CD14-positive monocyte (primary cell): ENCODE results near the gene THSD4. TPM values are rescaled to one million over a fixed set of nuclear protein-coding genes. Genes with fewer than 3 reads are reported as not detected.

Experiments used
- DNase-seq, 3 donors: peaks; one replicate each; pipeline ENCODE4 v3.0.0-alpha.2; 2011 to 2022
- H2AFZ ChIP-seq: 2 replicates; pipeline ENCODE4 v1.6.0; 2012; ENCODE audit warnings: mild to moderate bottlenecking, low read depth, low read length, inconsistent platforms; ENCODE audit not compliant: insufficient read depth, poor library complexity, severe bottlenecking
- H3K27ac ChIP-seq, 2 donors: 1 replicate in 1 of 2; 2 replicates in 1 of 2; pipeline ENCODE4 v1.5.1; 2012 to 2013; ENCODE audit warnings: low read length in 2 of 2, control low read depth in 1 of 2, inconsistent platforms in 1 of 2, low read depth in 1 of 2, mild to moderate bottlenecking in 1 of 2
- H3K27me3 ChIP-seq, 2 donors: one replicate each; pipeline versions ENCODE4 v1.6.0 to v1.6.1; 2011 to 2013; ENCODE audit warnings: low read length in 2 of 2; ENCODE audit not compliant: control insufficient read depth in 2 of 2, insufficient read depth in 2 of 2
- H3K36me3 ChIP-seq, 2 donors: replicated peaks in 1 of 2; 1 replicate in 1 of 2; 2 replicates in 1 of 2; pipeline versions ENCODE4 v1.5.1 to v1.6.1; 2012 to 2013; ENCODE audit warnings: low read length in 2 of 2, control low read depth in 1 of 2, inconsistent platforms in 1 of 2, mild to moderate bottlenecking in 1 of 2; ENCODE audit not compliant: insufficient read depth in 2 of 2, control insufficient read depth in 1 of 2
- H3K4me1 ChIP-seq, 2 donors: 1 replicate in 1 of 2; 2 replicates in 1 of 2; pipeline versions ENCODE4 v1.5.1 to v1.6.1; 2012 to 2013; ENCODE audit warnings: low read length in 2 of 2, control low read depth in 1 of 2, inconsistent platforms in 1 of 2, mild to moderate bottlenecking in 1 of 2, moderate library complexity in 1 of 2; ENCODE audit not compliant: insufficient read depth in 2 of 2, control insufficient read depth in 1 of 2
- H3K4me2 ChIP-seq: replicated peaks from 2 replicates; pipeline ENCODE3; 2012; ENCODE audit warnings: low read length, moderate library complexity, mild to moderate bottlenecking; ENCODE audit not compliant: poor library complexity, severe bottlenecking; ENCODE audit errors: extremely low read depth
- H3K4me3 ChIP-seq, 3 experiments: fragments of 200-600 bp in 1 of 3; sonication (generic) in 1 of 3; replicated peaks in 1 of 3; 1 replicate in 2 of 3; 2 replicates in 1 of 3; pipeline ENCODE4 v1.5.1; 2011 to 2013; ENCODE audit warnings: low read length in 3 of 3, mild to moderate bottlenecking in 3 of 3, control low read depth in 2 of 3, low read depth in 2 of 3, inconsistent platforms in 1 of 3, moderate library complexity in 1 of 3
- H3K79me2 ChIP-seq: 2 replicates; pipeline ENCODE4 v1.6.0; 2012; ENCODE audit warnings: mild to moderate bottlenecking, control low read depth, inconsistent platforms, low read length, moderate library complexity; ENCODE audit not compliant: insufficient read depth
- H3K9ac ChIP-seq: 2 replicates; pipeline ENCODE4 v1.6.0; 2017; ENCODE audit warnings: low read length, mild to moderate bottlenecking; ENCODE audit not compliant: insufficient read depth, poor library complexity, severe bottlenecking
- H3K9me3 ChIP-seq, 2 donors: replicated peaks in 1 of 2; 1 replicate in 1 of 2; 2 replicates in 1 of 2; pipeline versions ENCODE4 v1.5.1 to v1.6.1; 2012 to 2013; ENCODE audit warnings: low read length in 2 of 2, control low read depth in 1 of 2; ENCODE audit not compliant: control insufficient read depth in 1 of 2, insufficient read depth in 1 of 2
- H4K20me1 ChIP-seq: 2 replicates; pipeline ENCODE4 v1.6.0; 2012; ENCODE audit warnings: mild to moderate bottlenecking, low read length, control low read depth, moderate library complexity; ENCODE audit not compliant: insufficient read depth
- H3K27ac Mint-ChIP-seq, 7 donors: one replicate each; pipeline ENCODE4 v1.8.0; 2020; ENCODE audit warnings: mild to moderate bottlenecking in 7 of 7, mixed read lengths in 7 of 7, moderate library complexity in 6 of 7, inconsistent platforms in 2 of 7
- H3K27me3 Mint-ChIP-seq, 3 donors: one replicate each; pipeline ENCODE4 v1.8.0; 2021 to 2022; ENCODE audit warnings: low read depth in 3 of 3, mild to moderate bottlenecking in 3 of 3, mixed read lengths in 3 of 3, moderate library complexity in 3 of 3, inconsistent platforms in 1 of 3
- H3K36me3 Mint-ChIP-seq, 2 donors: one replicate each; pipeline ENCODE4 v1.8.0; 2020; ENCODE audit warnings: mixed read lengths in 2 of 2, inconsistent platforms in 1 of 2, mild to moderate bottlenecking in 1 of 2
- H3K4me1 Mint-ChIP-seq: one replicate; pipeline ENCODE4 v1.8.0; 2020; ENCODE audit warnings: mild to moderate bottlenecking, mixed read lengths
- H3K4me3 Mint-ChIP-seq, 2 donors: one replicate each; pipeline ENCODE4 v1.8.0; 2020; ENCODE audit warnings: mild to moderate bottlenecking in 2 of 2, mixed read lengths in 2 of 2, moderate library complexity in 1 of 2
- H3K9me3 Mint-ChIP-seq, 7 donors: one replicate each; pipeline ENCODE4 v1.8.0; 2020 to 2022; ENCODE audit warnings: mixed read lengths in 7 of 7, mild to moderate bottlenecking in 6 of 7, moderate library complexity in 6 of 7, inconsistent platforms in 2 of 7
- CTCF ChIP-seq: fragments of 200-600 bp; IDR thresholded peaks from one replicate; pipeline ENCODE4 v1.8.0; 2022; ENCODE audit warnings: antibody characterized with exemption, mild to moderate bottlenecking
- WGBS: methylation state at CpG from one replicate; pipeline ENCODE4 v1.1.5; 2013; ENCODE audit warnings: missing lambda C conversion rate; ENCODE audit not compliant: insufficient coverage; 5-methylcytosine and 5-hydroxymethylcytosine counted together
- intact Hi-C, 2 donors: fragments of 100-400 bp; cut with micrococcal nuclease; formaldehyde crosslinking; loops; one replicate each; pipeline versions ENCODE4 v1.15.0 to v1.15.1; 2023
- polyA plus RNA-seq, 3 donors: library from polyadenylated mRNA; depleted of rRNA in 1 of 3; unstranded in 2 of 3; stranded (reverse) in 1 of 3; fragments of 300-500 nt in 2 of 3; fragments of >200 nt in 1 of 3; fragmentation: Illumina TruSeq in 2 of 3; gene quantifications; 1 replicate in 2 of 3; 2 replicates in 1 of 3; pipeline ENCODE4 v1.2.3, GENCODE V29; 2012 to 2021

Gene THSD4
- polyA plus RNA-seq, 3 donors: not detected

- no peak overlapping the region for H3K4me3 Mint-ChIP-seq
- H3K36me3 Mint-ChIP-seq: no peaks in the 10 kb centered on the region
- H3K27me3 Mint-ChIP-seq: peaks cover 2 to 6% (median 3%) of the 10 kb centered on the region in 3 donors
These were observed 528.6 kb downstream of the THSD4 start for GRCh38 chr15:71643918-71644317.

DNA sequence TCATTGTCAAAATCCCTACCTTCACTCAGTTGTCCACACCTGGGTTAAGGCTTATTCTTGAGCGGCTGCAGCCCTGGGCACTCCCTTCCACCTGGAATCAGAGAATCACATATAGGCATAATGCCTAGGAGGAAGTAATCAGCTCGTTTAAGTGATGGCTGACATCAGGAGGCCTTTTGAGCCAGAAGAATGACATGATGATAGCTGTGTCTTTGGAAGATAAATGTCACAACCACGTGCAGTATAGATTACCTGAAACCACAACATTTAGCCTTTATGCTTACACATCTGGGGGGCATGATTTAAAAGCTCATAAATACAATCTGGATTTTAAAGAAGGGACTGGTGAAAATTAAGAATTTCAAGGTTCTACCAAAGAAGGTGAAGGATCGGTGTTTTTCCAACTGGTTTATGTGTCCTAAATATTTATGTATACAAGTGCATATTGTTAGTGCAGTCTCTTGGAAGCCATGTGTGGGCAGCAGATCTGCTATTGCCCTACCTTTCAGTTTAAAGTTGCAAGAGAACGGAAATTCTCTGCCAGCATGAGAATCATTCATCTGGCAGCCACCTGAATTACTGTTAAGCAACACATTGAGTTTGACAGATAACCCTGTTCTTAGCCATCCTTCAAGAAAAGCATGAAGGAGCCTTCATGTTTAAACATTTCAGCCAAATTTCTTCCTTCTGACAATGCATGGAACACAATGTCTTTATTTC, 531.7 kb downstream of the THSD4 start:
- H3K36me3 Mint-ChIP-seq: no peaks in the 10 kb centered on the region
- Histone ChIP-seq H3K79me2 (no peaks in the 10 kb centered on the region), H3K27me3 (no peaks in the 10 kb centered on the region), H3K9me3 (peaks cover 0 to 3% of the 10 kb centered on the region in 2 donors), H3K4me1 (no peaks in the 10 kb centered on the region), H4K20me1 (no peaks in the 10 kb centered on the region), H3K4me3 (no peak overlapping the region), H2AFZ (no peak overlapping the region), H3K9ac (no peak overlapping the region), H3K4me2 (no peak overlapping the region), H3K27ac (no peak overlapping the region), H3K36me3 (no peaks in the 10 kb centered on the region)
- no peak overlapping the region for H3K4me3 Mint-ChIP-seq
- H3K4me1 Mint-ChIP-seq: no peaks in the 10 kb centered on the region
- no peak for TF ChIP-seq CTCF
- no peak overlapping the region for H3K27ac Mint-ChIP-seq
- 83% methylated on average over 1 of the region's 5 CpGs for WGBS
- intact Hi-C loops: no loop called here
- DNase-seq: no peak
- peaks cover 4 to 8% (median 4%) of the 10 kb centered on the region in 3 donors for H3K27me3 Mint-ChIP-seq
- H3K9me3 Mint-ChIP-seq: peaks cover 0 to 15% (median 3%) of the 10 kb centered on the region in 7 donors

More at GRCh38 chr15:71643918-71644317, 528.6 kb downstream of the THSD4 start:
- no CpG with 5 or more reads among the region's 2 CpGs for WGBS
- H2AFZ ChIP-seq: no peak overlapping the region
- no peak overlapping the region for H3K4me2 ChIP-seq
- Mint-ChIP-seq H3K9me3 (peaks cover 0 to 13% (median 3%) of the 10 kb centered on the region in 7 donors), H3K4me1 (no peaks in the 10 kb centered on the region), H3K27ac (no peak overlapping the region)
- H3K27ac ChIP-seq: no peak overlapping the region
- H4K20me1 ChIP-seq: no peaks in the 10 kb centered on the region
- H3K4me1 ChIP-seq: no peaks in the 10 kb centered on the region
- intact Hi-C loops: no loop called here
- H3K79me2 ChIP-seq: no peaks in the 10 kb centered on the region
- H3K9ac ChIP-seq: no peak overlapping the region
- TF ChIP-seq CTCF: no peak
- H3K4me3 ChIP-seq: no peak overlapping the region
- DNase-seq: no peak
- no peaks in the 10 kb centered on the region for H3K36me3 ChIP-seq
- peaks cover 0 to 3% of the 10 kb centered on the region in 2 donors for H3K9me3 ChIP-seq
- no peaks in the 10 kb centered on the region for H3K27me3 ChIP-seq
